ENCODE results near the gene ARHGAP26. TPM values are rescaled to one million over a fixed set of nuclear protein-coding genes. Genes with fewer than 3 reads are reported as not detected.

ARHGAP26 gene
- total RNA-seq, 1 experiment from 2014 or later = 65.5 TPM

- Histone ChIP-seq H3K36me3 (ENCODE audit: control insufficient read depth, insufficient read depth, low read length) (no peaks in the 10 kb centered on the region), H3K4me1 (ENCODE audit: control insufficient read depth, insufficient read depth, low read length) (no peaks in the 10 kb centered on the region; the same call in 1 of the 2 replicates), H3K9me3 (ENCODE audit: control insufficient read depth, insufficient read depth, low read depth, low read length) (no peaks in the 10 kb centered on the region), H3K4me3 (ENCODE audit: low read depth in 2 of 2, low read length in 2 of 2) (no peak overlapping the region), H3K27ac (ENCODE audit: low read length) (no peak overlapping the region), H3K27me3 (ENCODE audit: control insufficient read depth, insufficient read depth, low read length) (no peaks in the 10 kb centered on the region)
- ATAC-seq = no peak
- intact Hi-C loops (cut with micrococcal nuclease; ENCODE audit: unreplicated experiment) = no loop called here
- TF ChIP-seq CTCF (IDR thresholded peaks at IDR 0.05) = no peak
- TF ChIP-seq TCF7L2 (IDR thresholded peaks at IDR 0.05; ENCODE audit: low read depth, low read length) = no peak
- TF ChIP-seq SIN3A (IDR thresholded peaks at IDR 0.05; ENCODE audit: borderline replicate concordance, insufficient read depth, low read depth, low read length) = no peak
- TF ChIP-seq REST (IDR thresholded peaks at IDR 0.05; ENCODE audit: insufficient read depth in 1 of 2, low read depth in 2 of 2, low read length in 1 of 2) = no peak
- no peak for TF ChIP-seq POLR2AphosphoS5 (IDR thresholded peaks at IDR 0.05; ENCODE audit: low read depth, low read length)
- in situ Hi-C loops (cut with HindIII; ENCODE audit: low pct_unique_long_range_greater_than_20kb, low sequenced_read_pairs) = no loop called here
- no TSS peak for BruUV-seq (replicated peaks)
- DNase-seq (ENCODE audit: low read depth, low spot score) = no peak
- CTCF ChIA-PET = interaction anchor here (0.6 kb wide), 2 partner anchors 57 to 410 kb away, joined by 4 read pairs; no protein-coding TSS in a partner anchor
- POLR2A ChIA-PET = no interaction called here
These were observed 396.7 kb downstream of the ARHGAP26 start for GRCh38 chr5:143166661-143167420.

DNA sequence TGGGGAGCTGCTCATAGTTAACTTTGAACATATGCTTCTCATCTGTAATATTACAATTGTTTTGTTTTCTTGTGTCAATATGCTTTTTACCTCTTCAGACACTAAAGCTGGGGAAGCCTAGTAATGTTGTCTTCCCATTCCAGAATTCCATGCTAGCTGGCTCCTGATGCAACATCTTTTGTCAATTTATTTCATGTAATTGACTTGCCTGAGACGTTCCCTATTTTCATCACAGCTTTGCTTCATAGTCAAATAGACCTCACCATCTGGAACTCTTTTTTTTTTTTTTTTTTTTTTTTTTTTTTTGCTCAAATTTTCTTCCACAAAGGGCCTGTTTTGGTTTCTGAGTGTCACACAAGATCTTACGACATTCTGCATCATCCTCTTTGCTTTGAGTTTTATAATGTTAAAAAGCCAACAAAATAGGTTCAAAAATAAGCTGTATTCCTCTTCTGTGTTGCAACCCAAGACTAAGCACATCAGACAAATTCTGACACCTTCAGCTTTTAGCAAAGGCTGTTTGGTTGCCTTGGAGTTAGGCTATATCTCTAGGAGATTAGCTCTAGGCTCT lies 398.1 kb downstream of the ARHGAP26 start:
- BruUV-seq (replicated peaks) = no TSS peak
- no peaks in the 10 kb centered on the region for H3K9me3 ChIP-seq (ENCODE audit: control insufficient read depth, insufficient read depth, low read depth, low read length)
- in situ Hi-C loops (cut with HindIII; ENCODE audit: low pct_unique_long_range_greater_than_20kb, low sequenced_read_pairs) (no loop called here), intact Hi-C loops (cut with micrococcal nuclease; ENCODE audit: unreplicated experiment) (no loop called here)
- no peak for TF ChIP-seq REST (IDR thresholded peaks at IDR 0.05; ENCODE audit: insufficient read depth in 1 of 2, low read depth in 2 of 2, low read length in 1 of 2)
- no peak for TF ChIP-seq TCF7L2 (IDR thresholded peaks at IDR 0.05; ENCODE audit: low read depth, low read length)
- TF ChIP-seq POLR2AphosphoS5 (IDR thresholded peaks at IDR 0.05; ENCODE audit: low read depth, low read length) = no peak
- no peak for TF ChIP-seq SIN3A (IDR thresholded peaks at IDR 0.05; ENCODE audit: borderline replicate concordance, insufficient read depth, low read depth, low read length)
- TF ChIP-seq CTCF (IDR thresholded peaks at IDR 0.05) = no peak
- no peaks in the 10 kb centered on the region for H3K27me3 ChIP-seq (ENCODE audit: control insufficient read depth, insufficient read depth, low read length)
- DNase-seq (ENCODE audit: low read depth, low spot score) (no peak), ATAC-seq (no peak)
- no peaks in the 10 kb centered on the region for H3K36me3 ChIP-seq (ENCODE audit: control insufficient read depth, insufficient read depth, low read length)
- H3K4me3 ChIP-seq (ENCODE audit: low read depth in 2 of 2, low read length in 2 of 2) = no peak overlapping the region
- ChIA-PET CTCF (interaction anchor here (0.6 kb wide), 1 partner anchor 29 kb away, joined by 4 read pairs; no protein-coding TSS in a partner anchor), POLR2A (no interaction called here)
- peaks cover 3% of the 10 kb centered on the region for H3K4me1 ChIP-seq (ENCODE audit: control insufficient read depth, insufficient read depth, low read length)
- no peak overlapping the region for H3K27ac ChIP-seq (ENCODE audit: low read length)
